HepG2 (cell line): ENCODE results near the gene C20orf204. TPM values are rescaled to one million over a fixed set of nuclear protein-coding genes. Genes with fewer than 3 reads are reported as not detected.

Experiments used
- ATAC-seq: fragments of 200-7000 bp; cut with Tn5 transposase; 3 replicates; pipeline ENCODE4 v1.9.1; 2020; ENCODE audit warnings: mild to moderate bottlenecking, moderate library complexity
- BruUV-seq: library from RNA; stranded (reverse); fragments of 400-500 nt; replicated peaks from 2 replicates; lab custom pipeline; 2021; lab: Mats Ljungman, UMichigan
- CTCF ChIA-PET: fragments of 300-600 bp; formaldehyde crosslinking; extraction: SDS; loops from one replicate; lab custom pipeline; 2021; ENCODE audit warnings: low total read pairs, inconsistent platforms, low intra/inter-chr PET ratio; lab: Yijun Ruan, JAX
- POLR2A ChIA-PET: fragments of 350-600 bp; sonication (Branson Sonifier 250); formaldehyde crosslinking; loops from one replicate; lab custom pipeline; 2020; ENCODE audit warnings: antibody characterized with exemption, inconsistent platforms; lab: Yijun Ruan, JAX
- DNase-seq: peaks from one replicate; pipeline ENCODE4 v3.0.0-alpha.2; 2015; ENCODE audit warnings: low spot score
- FAIRE-seq: peaks from 3 replicates; lab custom pipeline; 2011; peaks lifted over from hg19 to GRCh38; lab: Jason Lieb, UNC
- H2AFZ ChIP-seq: one replicate; pipeline ENCODE4 v1.6.1; 2011; ENCODE audit warnings: low read length, inconsistent platforms
- H3K27ac ChIP-seq: fragments of 300-600 bp; 3 replicates; pipeline ENCODE4 v1.8.0; 2011; ENCODE audit warnings: mixed run types, mild to moderate bottlenecking, mixed read lengths, low read length, inconsistent platforms; ENCODE audit not compliant: insufficient read depth; ENCODE audit errors: extremely low read length
- H3K27me3 ChIP-seq, 2 experiments: fragments of 200-600 bp in 1 of 2; 2 replicates in 1 of 2; 3 replicates in 1 of 2; pipeline versions ENCODE4 v1.6.0 to v1.8.0; 2011; ENCODE audit warnings: low read length in 2 of 2, mild to moderate bottlenecking in 2 of 2, moderate library complexity in 2 of 2, inconsistent platforms in 1 of 2; ENCODE audit not compliant: insufficient read depth in 2 of 2, control insufficient read depth in 1 of 2
- H3K36me3 ChIP-seq, 2 experiments: fragments of 200-600 bp in 1 of 2; replicated peaks in 1 of 2; 2 replicates in 1 of 2; 3 replicates in 1 of 2; pipeline versions ENCODE4 v1.5.1 to v1.8.0; 2011; ENCODE audit warnings: low read length in 2 of 2, inconsistent platforms in 1 of 2; ENCODE audit not compliant: insufficient read depth in 2 of 2, control insufficient read depth in 1 of 2
- H3K4me1 ChIP-seq: 2 replicates; pipeline ENCODE4 v1.5.1; 2012; ENCODE audit warnings: low read length, inconsistent platforms; ENCODE audit not compliant: insufficient read depth
- H3K4me2 ChIP-seq: 2 replicates; pipeline ENCODE4 v1.6.0; 2011; ENCODE audit warnings: low read depth, low read length, inconsistent platforms
- H3K4me3 ChIP-seq, 3 experiments: fragments of 200-600 bp in 1 of 3; sonication (generic), shearing (Covaris generic) in 1 of 3; replicated peaks in 1 of 3; 2 replicates each; pipeline ENCODE4 v1.5.1; 2011 to 2016; ENCODE audit warnings: low read length in 3 of 3, inconsistent platforms in 2 of 3, low read depth in 2 of 3, mild to moderate bottlenecking in 2 of 3, control low read depth in 1 of 3, mixed read lengths in 1 of 3; ENCODE audit not compliant: insufficient read depth in 1 of 3
- H3K79me2 ChIP-seq: one replicate; pipeline ENCODE4 v1.6.1; 2011; ENCODE audit warnings: low read length, inconsistent platforms; ENCODE audit not compliant: insufficient read depth
- H3K9ac ChIP-seq: 2 replicates; pipeline ENCODE4 v1.6.0; 2011; ENCODE audit warnings: mild to moderate bottlenecking, low read depth, low read length, inconsistent platforms; ENCODE audit not compliant: insufficient read depth
- H3K9me3 ChIP-seq: 2 replicates; pipeline ENCODE4 v1.5.1; 2012; ENCODE audit warnings: mild to moderate bottlenecking, low read length
- H4K20me1 ChIP-seq: 2 replicates; pipeline ENCODE4 v1.6.0; 2011; ENCODE audit warnings: inconsistent platforms, mild to moderate bottlenecking, low read length, moderate library complexity; ENCODE audit not compliant: insufficient read depth
- ELF1 ChIP-seq: sonication (generic); formaldehyde crosslinking; IDR thresholded peaks from 2 replicates; pipeline ENCODE4 v1.4.0; 2020; ENCODE audit warnings: missing genetic modification reagents
- MTF1 ChIP-seq: sonication (generic); formaldehyde crosslinking; IDR thresholded peaks from 2 replicates; pipeline ENCODE4 v1.5.0; 2020; ENCODE audit warnings: missing genetic modification reagents
- MZF1 ChIP-seq: sonication (generic); formaldehyde crosslinking; IDR thresholded peaks from 2 replicates; pipeline ENCODE4 v1.8.1; 2023; ENCODE audit warnings: mild to moderate bottlenecking, missing genetic modification reagents, borderline replicate concordance
- TBX3 ChIP-seq: fragments of 450-650 bp; IDR thresholded peaks from 2 replicates; pipeline ENCODE4 v1.6.1; 2017; ENCODE audit warnings: antibody characterized with exemption, mild to moderate bottlenecking, inconsistent platforms, borderline replicate concordance
- ZBTB42 ChIP-seq: sonication (generic); formaldehyde crosslinking; IDR thresholded peaks from 2 replicates; pipeline ENCODE4 v1.5.0; 2020; ENCODE audit warnings: mild to moderate bottlenecking, missing genetic modification reagents
- ZNF564 ChIP-seq: sonication (generic); formaldehyde crosslinking; IDR thresholded peaks from 2 replicates; pipeline ENCODE4 v1.8.1; 2023; ENCODE audit warnings: mild to moderate bottlenecking, missing genetic modification reagents
- WGBS: methylation state at CpG from one replicate; pipeline ENCODE4 v1.1.6; 2017; ENCODE audit warnings: low lambda C conversion rate; 5-methylcytosine and 5-hydroxymethylcytosine counted together
- in situ Hi-C: cut with HindIII; loops from 2 replicates; pipeline ENCODE4 v1.10.0; 2017; ENCODE audit warnings: low pct_unique_long_range_greater_than_20kb; ENCODE audit not compliant: extremely low pct_ligation_motif_present
- intact Hi-C: fragments of 100-400 bp; cut with micrococcal nuclease; formaldehyde crosslinking; loops from one replicate; pipeline ENCODE4 v1.10.0; 2022; ENCODE audit not compliant: unreplicated experiment
- polyA plus RNA-seq, 8 experiments: library from polyadenylated mRNA; depleted of rRNA in 3 of 8; stranded (reverse) in 7 of 8; unstranded in 1 of 8; fragments of >200 nt; fragmentation: Illumina TruSeq in 4 of 8; extraction: Trizol in 4 of 8; gene quantifications; 2 replicates each; pipeline versions ENCODE4 v1.2.1 to v1.2.3, GENCODE V29; 2011 to 2016; ENCODE audit warnings: low read depth in 4 of 8, missing spikeins in 1 of 8, mixed read lengths in 1 of 8; ENCODE audit not compliant: insufficient read depth in 1 of 8
- total RNA-seq, 5 experiments: library from RNA; depleted of rRNA; stranded (reverse); fragments of >200 nt; fragmentation: Illumina TruSeq; extraction: Trizol; gene quantifications; 2 replicates each; pipeline ENCODE4 v1.2.3, GENCODE V29; 2016; ENCODE audit warnings: low read depth in 1 of 5
- TF ChIP-seq, protein P1 (sequence below): sonication (generic); formaldehyde crosslinking; IDR thresholded peaks from 2 replicates; pipeline ENCODE4 v1.9.0; 2021; ENCODE audit warnings: missing genetic modification reagents, borderline replicate concordance
- TF ChIP-seq, protein P2 (sequence below): sonication (generic); formaldehyde crosslinking; IDR thresholded peaks from 2 replicates; pipeline ENCODE4 v1.4.0; 2020; ENCODE audit warnings: missing genetic modification reagents, borderline replicate concordance
- TF ChIP-seq, protein P3 (sequence below): sonication (generic); formaldehyde crosslinking; IDR thresholded peaks from 2 replicates; pipeline ENCODE4 v1.9.0; 2021; ENCODE audit warnings: mild to moderate bottlenecking, missing genetic modification reagents
- TF ChIP-seq, protein P4 (sequence below): sonication (generic); formaldehyde crosslinking; IDR thresholded peaks from 2 replicates; pipeline ENCODE4 v1.5.0; 2020; ENCODE audit warnings: missing genetic modification reagents

C20orf204 gene
- total and polyA plus RNA-seq, 2 of the 13 experiments (the other 11 are each of a cell fraction or from before 2014, with no cell fraction given): 22.1 to 80.0 TPM

DNA sequence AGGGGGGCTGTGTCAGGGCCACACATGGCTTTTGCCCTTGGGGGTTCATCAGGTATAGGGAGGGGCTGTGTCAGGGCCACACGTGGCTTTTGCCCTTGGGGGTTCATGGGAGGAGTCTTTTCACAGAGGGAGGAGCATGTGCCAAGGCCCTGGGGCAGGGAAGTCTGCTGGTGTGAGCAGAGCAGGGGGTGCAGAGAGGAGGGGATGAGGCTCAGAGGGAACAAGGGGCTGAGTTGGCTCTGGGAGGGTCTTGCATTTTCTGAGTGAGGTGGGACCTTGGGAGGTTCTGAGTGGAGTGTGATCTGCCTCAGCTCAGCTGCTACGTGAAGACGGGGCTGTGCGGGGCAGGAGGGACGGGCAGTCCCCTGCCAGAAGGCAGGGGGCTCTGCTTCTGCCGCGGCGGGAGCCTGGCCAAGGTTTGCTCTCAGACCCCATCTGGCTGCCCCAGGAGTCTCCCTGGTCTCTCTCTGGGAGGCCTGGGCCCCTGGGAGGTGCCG lies 19.5 kb downstream of the C20orf204 start:
- Histone ChIP-seq H3K27me3 (no peaks in the 10 kb centered on the region; a peak in 1 of 5 replicates), H3K9me3 (no peaks in the 10 kb centered on the region), H3K27ac (peak overlapping the region; percentile 77), H4K20me1 (no peaks in the 10 kb centered on the region), H3K4me3 (peak overlapping the region; percentile 40 to 69 (median 42); a peak in 5 of 6 replicates), H3K79me2 (no peaks in the 10 kb centered on the region), H3K4me2 (peak overlapping the region; percentile 87), H3K36me3 (no peaks in the 10 kb centered on the region), H2AFZ (no peak overlapping the region), H3K9ac (peak overlapping the region; percentile 72), H3K4me1 (peaks cover 91% of the 10 kb centered on the region)
- POLR2A ChIA-PET: interaction anchor here (1.1 to 9.4 kb wide), 6 partner anchors 6 to 348 kb away, joined by 3 to 252 read pairs (median 19); partner anchors contain the start of genes ARFRP1, C20orf204, TCEA2 and ZGPAT
- intact Hi-C loops: loop anchor here (2.0 kb wide), 1 partner anchor 13 kb away; no protein-coding TSS in a partner anchor
- FAIRE-seq (no peak), ATAC-seq (no peak), DNase-seq (no peak)
- CTCF ChIA-PET: interaction anchor here (2.0 to 3.7 kb wide), 2 partner anchors 14 to 75 kb away, joined by 13 to 33 read pairs; partner anchors contain the start of genes PRPF6 and SAMD10
- BruUV-seq: no TSS peak
- whole genome bisulfite sequencing: 34% methylated on average over 5 of the region's 9 CpGs
- in situ Hi-C loops: loop anchor here (5.0 kb wide), 1 partner anchor 78 kb away; the partner anchor contains the start of gene SAMD10
- TF ChIP-seq TBX3 (peak; percentile 22; the same call in 1 of the 2 replicates), ZBTB42 (CRISPR knock-in tag) (no peak), ELF1 (CRISPR knock-in tag) (no peak), MZF1 (CRISPR knock-in tag) (no peak), MTF1 (CRISPR knock-in tag) (no peak), ZNF564 (CRISPR knock-in tag) (peak; percentile 45; the same call in 1 of the 2 replicates)
- TF ChIP-seq, protein P1, sequence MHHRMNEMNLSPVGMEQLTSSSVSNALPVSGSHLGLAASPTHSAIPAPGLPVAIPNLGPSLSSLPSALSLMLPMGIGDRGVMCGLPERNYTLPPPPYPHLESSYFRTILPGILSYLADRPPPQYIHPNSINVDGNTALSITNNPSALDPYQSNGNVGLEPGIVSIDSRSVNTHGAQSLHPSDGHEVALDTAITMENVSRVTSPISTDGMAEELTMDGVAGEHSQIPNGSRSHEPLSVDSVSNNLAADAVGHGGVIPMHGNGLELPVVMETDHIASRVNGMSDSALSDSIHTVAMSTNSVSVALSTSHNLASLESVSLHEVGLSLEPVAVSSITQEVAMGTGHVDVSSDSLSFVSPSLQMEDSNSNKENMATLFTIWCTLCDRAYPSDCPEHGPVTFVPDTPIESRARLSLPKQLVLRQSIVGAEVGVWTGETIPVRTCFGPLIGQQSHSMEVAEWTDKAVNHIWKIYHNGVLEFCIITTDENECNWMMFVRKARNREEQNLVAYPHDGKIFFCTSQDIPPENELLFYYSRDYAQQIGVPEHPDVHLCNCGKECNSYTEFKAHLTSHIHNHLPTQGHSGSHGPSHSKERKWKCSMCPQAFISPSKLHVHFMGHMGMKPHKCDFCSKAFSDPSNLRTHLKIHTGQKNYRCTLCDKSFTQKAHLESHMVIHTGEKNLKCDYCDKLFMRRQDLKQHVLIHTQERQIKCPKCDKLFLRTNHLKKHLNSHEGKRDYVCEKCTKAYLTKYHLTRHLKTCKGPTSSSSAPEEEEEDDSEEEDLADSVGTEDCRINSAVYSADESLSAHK (CRISPR knock-in tag): no peak
- TF ChIP-seq, protein P2, sequence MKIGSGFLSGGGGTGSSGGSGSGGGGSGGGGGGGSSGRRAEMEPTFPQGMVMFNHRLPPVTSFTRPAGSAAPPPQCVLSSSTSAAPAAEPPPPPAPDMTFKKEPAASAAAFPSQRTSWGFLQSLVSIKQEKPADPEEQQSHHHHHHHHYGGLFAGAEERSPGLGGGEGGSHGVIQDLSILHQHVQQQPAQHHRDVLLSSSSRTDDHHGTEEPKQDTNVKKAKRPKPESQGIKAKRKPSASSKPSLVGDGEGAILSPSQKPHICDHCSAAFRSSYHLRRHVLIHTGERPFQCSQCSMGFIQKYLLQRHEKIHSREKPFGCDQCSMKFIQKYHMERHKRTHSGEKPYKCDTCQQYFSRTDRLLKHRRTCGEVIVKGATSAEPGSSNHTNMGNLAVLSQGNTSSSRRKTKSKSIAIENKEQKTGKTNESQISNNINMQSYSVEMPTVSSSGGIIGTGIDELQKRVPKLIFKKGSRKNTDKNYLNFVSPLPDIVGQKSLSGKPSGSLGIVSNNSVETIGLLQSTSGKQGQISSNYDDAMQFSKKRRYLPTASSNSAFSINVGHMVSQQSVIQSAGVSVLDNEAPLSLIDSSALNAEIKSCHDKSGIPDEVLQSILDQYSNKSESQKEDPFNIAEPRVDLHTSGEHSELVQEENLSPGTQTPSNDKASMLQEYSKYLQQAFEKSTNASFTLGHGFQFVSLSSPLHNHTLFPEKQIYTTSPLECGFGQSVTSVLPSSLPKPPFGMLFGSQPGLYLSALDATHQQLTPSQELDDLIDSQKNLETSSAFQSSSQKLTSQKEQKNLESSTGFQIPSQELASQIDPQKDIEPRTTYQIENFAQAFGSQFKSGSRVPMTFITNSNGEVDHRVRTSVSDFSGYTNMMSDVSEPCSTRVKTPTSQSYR: no peak
- TF ChIP-seq, protein P3, sequence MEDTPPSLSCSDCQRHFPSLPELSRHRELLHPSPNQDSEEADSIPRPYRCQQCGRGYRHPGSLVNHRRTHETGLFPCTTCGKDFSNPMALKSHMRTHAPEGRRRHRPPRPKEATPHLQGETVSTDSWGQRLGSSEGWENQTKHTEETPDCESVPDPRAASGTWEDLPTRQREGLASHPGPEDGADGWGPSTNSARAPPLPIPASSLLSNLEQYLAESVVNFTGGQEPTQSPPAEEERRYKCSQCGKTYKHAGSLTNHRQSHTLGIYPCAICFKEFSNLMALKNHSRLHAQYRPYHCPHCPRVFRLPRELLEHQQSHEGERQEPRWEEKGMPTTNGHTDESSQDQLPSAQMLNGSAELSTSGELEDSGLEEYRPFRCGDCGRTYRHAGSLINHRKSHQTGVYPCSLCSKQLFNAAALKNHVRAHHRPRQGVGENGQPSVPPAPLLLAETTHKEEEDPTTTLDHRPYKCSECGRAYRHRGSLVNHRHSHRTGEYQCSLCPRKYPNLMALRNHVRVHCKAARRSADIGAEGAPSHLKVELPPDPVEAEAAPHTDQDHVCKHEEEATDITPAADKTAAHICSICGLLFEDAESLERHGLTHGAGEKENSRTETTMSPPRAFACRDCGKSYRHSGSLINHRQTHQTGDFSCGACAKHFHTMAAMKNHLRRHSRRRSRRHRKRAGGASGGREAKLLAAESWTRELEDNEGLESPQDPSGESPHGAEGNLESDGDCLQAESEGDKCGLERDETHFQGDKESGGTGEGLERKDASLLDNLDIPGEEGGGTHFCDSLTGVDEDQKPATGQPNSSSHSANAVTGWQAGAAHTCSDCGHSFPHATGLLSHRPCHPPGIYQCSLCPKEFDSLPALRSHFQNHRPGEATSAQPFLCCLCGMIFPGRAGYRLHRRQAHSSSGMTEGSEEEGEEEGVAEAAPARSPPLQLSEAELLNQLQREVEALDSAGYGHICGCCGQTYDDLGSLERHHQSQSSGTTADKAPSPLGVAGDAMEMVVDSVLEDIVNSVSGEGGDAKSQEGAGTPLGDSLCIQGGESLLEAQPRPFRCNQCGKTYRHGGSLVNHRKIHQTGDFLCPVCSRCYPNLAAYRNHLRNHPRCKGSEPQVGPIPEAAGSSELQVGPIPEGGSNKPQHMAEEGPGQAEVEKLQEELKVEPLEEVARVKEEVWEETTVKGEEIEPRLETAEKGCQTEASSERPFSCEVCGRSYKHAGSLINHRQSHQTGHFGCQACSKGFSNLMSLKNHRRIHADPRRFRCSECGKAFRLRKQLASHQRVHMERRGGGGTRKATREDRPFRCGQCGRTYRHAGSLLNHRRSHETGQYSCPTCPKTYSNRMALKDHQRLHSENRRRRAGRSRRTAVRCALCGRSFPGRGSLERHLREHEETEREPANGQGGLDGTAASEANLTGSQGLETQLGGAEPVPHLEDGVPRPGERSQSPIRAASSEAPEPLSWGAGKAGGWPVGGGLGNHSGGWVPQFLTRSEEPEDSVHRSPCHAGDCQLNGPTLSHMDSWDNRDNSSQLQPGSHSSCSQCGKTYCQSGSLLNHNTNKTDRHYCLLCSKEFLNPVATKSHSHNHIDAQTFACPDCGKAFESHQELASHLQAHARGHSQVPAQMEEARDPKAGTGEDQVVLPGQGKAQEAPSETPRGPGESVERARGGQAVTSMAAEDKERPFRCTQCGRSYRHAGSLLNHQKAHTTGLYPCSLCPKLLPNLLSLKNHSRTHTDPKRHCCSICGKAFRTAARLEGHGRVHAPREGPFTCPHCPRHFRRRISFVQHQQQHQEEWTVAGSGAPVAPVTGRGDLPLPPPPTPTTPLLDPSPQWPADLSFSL (CRISPR knock-in tag): no peak
- TF ChIP-seq, protein P4, sequence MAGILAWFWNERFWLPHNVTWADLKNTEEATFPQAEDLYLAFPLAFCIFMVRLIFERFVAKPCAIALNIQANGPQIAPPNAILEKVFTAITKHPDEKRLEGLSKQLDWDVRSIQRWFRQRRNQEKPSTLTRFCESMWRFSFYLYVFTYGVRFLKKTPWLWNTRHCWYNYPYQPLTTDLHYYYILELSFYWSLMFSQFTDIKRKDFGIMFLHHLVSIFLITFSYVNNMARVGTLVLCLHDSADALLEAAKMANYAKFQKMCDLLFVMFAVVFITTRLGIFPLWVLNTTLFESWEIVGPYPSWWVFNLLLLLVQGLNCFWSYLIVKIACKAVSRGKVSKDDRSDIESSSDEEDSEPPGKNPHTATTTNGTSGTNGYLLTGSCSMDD (CRISPR knock-in tag): no peak
